Neutrophil (primary cell): ENCODE data around the gene CEBPG.

Source experiments
- H3K27ac ChIP-seq: fragments of 200-600 bp; sonication (generic); 2 replicates; pipeline ENCODE4 v1.5.1; 2016; ENCODE audit warnings: mild to moderate bottlenecking, moderate library complexity
- H3K27me3 ChIP-seq: fragments of 200-600 bp; sonication (generic); 2 replicates; pipeline ENCODE4 v1.6.0; 2016; ENCODE audit warnings: mild to moderate bottlenecking
- H3K36me3 ChIP-seq: fragments of 200-600 bp; sonication (generic); 2 replicates; pipeline ENCODE4 v1.5.1; 2017
- H3K4me1 ChIP-seq, 2 experiments: fragments of 200-600 bp in 1 of 2; sonication (generic) in 1 of 2; 1 replicate in 1 of 2; 2 replicates in 1 of 2; pipeline versions ENCODE4 v1.5.1 to v1.6.1; 2013 to 2016; ENCODE audit warnings: low read depth in 1 of 2, low read length in 1 of 2, mild to moderate bottlenecking in 1 of 2, moderate library complexity in 1 of 2; ENCODE audit not compliant: control insufficient read depth in 1 of 2, insufficient read depth in 1 of 2
- H3K4me3 ChIP-seq, 2 experiments: fragments of 200-600 bp in 1 of 2; sonication (generic) in 1 of 2; 1 replicate in 1 of 2; 2 replicates in 1 of 2; pipeline ENCODE4 v1.5.1; 2013 to 2016; ENCODE audit warnings: low read depth in 1 of 2, low read length in 1 of 2, mild to moderate bottlenecking in 1 of 2, moderate library complexity in 1 of 2
- H3K9me3 ChIP-seq: fragments of 200-600 bp; sonication (generic); 2 replicates; pipeline ENCODE4 v1.5.1; 2016
- CTCF ChIP-seq: fragments of 200-600 bp; sonication (generic); IDR thresholded peaks from 2 replicates; pipeline ENCODE4 v1.5.1; 2016; ENCODE audit warnings: antibody characterized with exemption

Gene CEBPG

GRCh38 chr19:33345163-33345562 is 28.3 kb upstream of the CEBPG start:
- Histone ChIP-seq H3K27ac (no peak overlapping the region), H3K27me3 (peaks cover 87% of the 10 kb centered on the region), H3K9me3 (no peaks in the 10 kb centered on the region), H3K4me3 (no peak overlapping the region), H3K4me1 (no peaks in the 10 kb centered on the region), H3K36me3 (no peaks in the 10 kb centered on the region)
- TF ChIP-seq CTCF: no peak

GRCh38 chr19:33346665-33347064 is 26.8 kb upstream of the CEBPG start:
- TF ChIP-seq CTCF: no peak
- Histone ChIP-seq H3K27me3 (peaks cover 88% of the 10 kb centered on the region), H3K4me1 (no peaks in the 10 kb centered on the region), H3K36me3 (no peaks in the 10 kb centered on the region), H3K9me3 (no peaks in the 10 kb centered on the region), H3K4me3 (no peak overlapping the region), H3K27ac (no peak overlapping the region)

- H3K9me3 ChIP-seq: no peaks in the 10 kb centered on the region
- no peaks in the 10 kb centered on the region for H3K36me3 ChIP-seq
- no peak overlapping the region for H3K4me3 ChIP-seq
- no peaks in the 10 kb centered on the region for H3K4me1 ChIP-seq
- no peak overlapping the region for H3K27ac ChIP-seq
- H3K27me3 ChIP-seq: peaks cover 86% of the 10 kb centered on the region
- no peak for TF ChIP-seq CTCF
Measured at GRCh38 chr19:33347300-33347699, 26.2 kb upstream of the CEBPG start.

- no peak overlapping the region for H3K4me3 ChIP-seq
Measured at GRCh38 chr19:33348301-33349010, 25.1 kb upstream of the CEBPG start.

GRCh38 chr19:33349319-33350289 is 23.9 kb upstream of the CEBPG start:
- no peak for TF ChIP-seq CTCF
- H3K4me1 ChIP-seq: no peaks in the 10 kb centered on the region
- H3K27ac ChIP-seq: no peak overlapping the region
- peaks cover 64% of the 10 kb centered on the region for H3K27me3 ChIP-seq
- H3K36me3 ChIP-seq: no peaks in the 10 kb centered on the region
- no peak overlapping the region for H3K4me3 ChIP-seq
- H3K9me3 ChIP-seq: no peaks in the 10 kb centered on the region

More at GRCh38 chr19:33348301-33349010, 25.1 kb upstream of the CEBPG start:
- Histone ChIP-seq H3K36me3 (no peaks in the 10 kb centered on the region), H3K27ac (no peak overlapping the region), H3K9me3 (no peaks in the 10 kb centered on the region), H3K27me3 (peaks cover 76% of the 10 kb centered on the region), H3K4me1 (no peaks in the 10 kb centered on the region)
- no peak for TF ChIP-seq CTCF
